SK-N-SH (cell line): ENCODE data around the gene ZNF407. TPM values are rescaled to one million over a fixed set of nuclear protein-coding genes. Genes with fewer than 3 reads are reported as not detected.

Experiments used
- CTCF ChIA-PET: fragments of 300-600, 350-600 bp; formaldehyde crosslinking; extraction: SDS; loops from one replicate; lab custom pipeline; 2021; lab: Yijun Ruan, JAX
- POLR2A ChIA-PET: fragments of 350-600 bp; sonication (Branson Sonifier 250); formaldehyde crosslinking; extraction: SDS; loops from one replicate; lab custom pipeline; 2020; ENCODE audit warnings: antibody characterized with exemption, inconsistent platforms; lab: Yijun Ruan, JAX
- DNase-seq: peaks from one replicate; pipeline ENCODE4 v3.0.0; 2012
- H2AFZ ChIP-seq: fragments of 200-600 bp; sonication (generic); 2 replicates; pipeline ENCODE4 v1.8.1; 2016; ENCODE audit warnings: antibody characterized with exemption, mild to moderate bottlenecking, low read depth
- H3F3A ChIP-seq: fragments of 200-600 bp; sonication (generic); replicated peaks from 2 replicates; pipeline ENCODE3; 2016; ENCODE audit warnings: antibody characterized with exemption, mild to moderate bottlenecking; ENCODE audit not compliant: insufficient read depth
- H3K27ac ChIP-seq, 2 experiments: fragments of 200-500 bp in 1 of 2; fragments of 200-600 bp in 1 of 2; sonication (Bioruptor generic) in 1 of 2; sonication (generic), shearing (Covaris generic) in 1 of 2; 2 replicates each; pipeline versions ENCODE4 v1.5.1 to v1.6.1; 2014 to 2016; ENCODE audit warnings: low read depth in 2 of 2, inconsistent platforms in 1 of 2, low read length in 1 of 2, mild to moderate bottlenecking in 1 of 2, mixed read lengths in 1 of 2
- H3K27me3 ChIP-seq: fragments of 200-600 bp; sonication (generic), shearing (Covaris generic); 2 replicates; pipeline ENCODE4 v1.6.1; 2016; ENCODE audit warnings: mixed run types; ENCODE audit not compliant: insufficient read depth
- H3K36me3 ChIP-seq, 2 experiments: fragments of 200-500 bp in 1 of 2; fragments of 200-600 bp in 1 of 2; sonication (Bioruptor generic) in 1 of 2; sonication (generic) in 1 of 2; replicated peaks in 1 of 2; 2 replicates each; pipeline versions ENCODE3 to v1.5.1; 2014 to 2016; ENCODE audit warnings: low read length in 1 of 2, mild to moderate bottlenecking in 1 of 2; ENCODE audit not compliant: insufficient read depth in 2 of 2, control insufficient read depth in 1 of 2
- H3K4me1 ChIP-seq, 2 experiments: fragments of 200-500 bp in 1 of 2; fragments of 200-600 bp in 1 of 2; sonication (Bioruptor generic) in 1 of 2; sonication (generic), shearing (Covaris generic) in 1 of 2; 2 replicates each; pipeline versions ENCODE4 v1.5.1 to v1.6.1; 2014 to 2016; ENCODE audit warnings: low read depth in 1 of 2, low read length in 1 of 2, mixed run types in 1 of 2; ENCODE audit not compliant: insufficient read depth in 2 of 2, control insufficient read depth in 1 of 2
- H3K4me2 ChIP-seq: fragments of 200-600 bp; sonication (generic), shearing (Covaris generic); 2 replicates; pipeline ENCODE4 v1.6.1; 2017; ENCODE audit warnings: mixed run types
- H3K4me3 ChIP-seq, 2 experiments: fragments of 200-500 bp in 1 of 2; fragments of 200-600 bp in 1 of 2; sonication (Bioruptor generic) in 1 of 2; sonication (generic), shearing (Covaris generic) in 1 of 2; 2 replicates each; pipeline versions ENCODE4 v1.5.1 to v1.8.1; 2014 to 2016; ENCODE audit warnings: low read depth in 2 of 2, inconsistent platforms in 1 of 2, low read length in 1 of 2, mild to moderate bottlenecking in 1 of 2, mixed read lengths in 1 of 2, moderate library complexity in 1 of 2
- H3K79me2 ChIP-seq: fragments of 200-600 bp; sonication (generic); 2 replicates; pipeline ENCODE4 v1.8.1; 2017; ENCODE audit warnings: mild to moderate bottlenecking; ENCODE audit not compliant: insufficient read depth
- H3K9ac ChIP-seq: fragments of 200-600 bp; sonication (generic); 2 replicates; pipeline ENCODE4 v1.6.1; 2017; ENCODE audit warnings: mixed run types
- H3K9me2 ChIP-seq: fragments of 200-600 bp; sonication (generic); 2 replicates; pipeline ENCODE4 v1.6.1; 2017; ENCODE audit warnings: mixed run types
- H3K9me3 ChIP-seq: fragments of 200-600 bp; sonication (generic); 2 replicates; pipeline ENCODE4 v1.6.1; 2017; ENCODE audit warnings: mixed run types, mild to moderate bottlenecking, moderate library complexity
- H4K20me1 ChIP-seq: fragments of 200-600 bp; sonication (generic); 2 replicates; pipeline ENCODE4 v1.6.1; 2017; ENCODE audit warnings: mild to moderate bottlenecking, mixed run types; ENCODE audit not compliant: insufficient read depth
- CHD2 ChIP-seq: fragments of 150-350 bp; IDR thresholded peaks from 2 replicates; pipeline ENCODE4 v1.6.1; 2018; ENCODE audit warnings: low read length; ENCODE audit not compliant: partially characterized antibody
- CTCF ChIP-seq: fragments of 200-600 bp; sonication (generic); IDR thresholded peaks from 2 replicates; pipeline ENCODE4 v1.6.1; 2017; ENCODE audit warnings: antibody characterized with exemption, mild to moderate bottlenecking, moderate library complexity
- FOXM1 ChIP-seq: IDR thresholded peaks from 2 replicates; pipeline ENCODE4 v1.4.0; 2012; ENCODE audit warnings: low read depth, mild to moderate bottlenecking
- GABPA ChIP-seq: IDR thresholded peaks from 2 replicates; pipeline ENCODE4 v1.4.0; 2012; ENCODE audit warnings: low read depth, mild to moderate bottlenecking
- GATA2 ChIP-seq: sonication (generic); formaldehyde crosslinking; IDR thresholded peaks from 2 replicates; pipeline ENCODE4 v1.5.0; 2020; ENCODE audit warnings: mild to moderate bottlenecking, missing genetic modification reagents
- MEF2A ChIP-seq: IDR thresholded peaks from 2 replicates; pipeline ENCODE4 v1.4.0; 2012; ENCODE audit warnings: low read depth, borderline replicate concordance
- MXI1 ChIP-seq: IDR thresholded peaks from 2 replicates; pipeline ENCODE4 v1.6.1; 2012; ENCODE audit warnings: mild to moderate bottlenecking, low read depth, low read length, improper control_type of control experiment
- NFIC ChIP-seq: IDR thresholded peaks from 2 replicates; pipeline ENCODE4 v1.4.0; 2012; ENCODE audit warnings: borderline replicate concordance
- POLR2AphosphoS5 ChIP-seq: IDR thresholded peaks from 2 replicates; pipeline ENCODE4 v1.6.1; 2012; ENCODE audit warnings: low read depth, low read length
- REST ChIP-seq: IDR thresholded peaks from 2 replicates; pipeline ENCODE4 v1.6.1; 2012; ENCODE audit warnings: mild to moderate bottlenecking, low read depth, low read length, moderate library complexity
- SMC3 ChIP-seq: IDR thresholded peaks from 2 replicates; pipeline ENCODE4 v1.6.1; 2012; ENCODE audit warnings: low read depth, low read length, improper control_type of control experiment
- TEAD4 ChIP-seq: IDR thresholded peaks from 2 replicates; pipeline ENCODE4 v1.4.0; 2012; ENCODE audit warnings: mild to moderate bottlenecking, borderline replicate concordance; ENCODE audit not compliant: insufficient read depth
- USF1 ChIP-seq: IDR thresholded peaks from 2 replicates; pipeline ENCODE4 v1.4.0; 2012; ENCODE audit warnings: low read depth, borderline replicate concordance
- USF2 ChIP-seq: fragments of 150-350 bp; IDR thresholded peaks from 2 replicates; pipeline ENCODE4 v1.6.1; 2017; ENCODE audit warnings: antibody characterized with exemption, low read length, low read depth, borderline replicate concordance
- YY1 ChIP-seq: IDR thresholded peaks from 2 replicates; pipeline ENCODE4 v1.4.0; 2012; ENCODE audit warnings: low read depth, mild to moderate bottlenecking
- WGBS: methylation state at CpG from one replicate; pipeline ENCODE4 v1.1.6; 2017; ENCODE audit warnings: low lambda C conversion rate; 5-methylcytosine and 5-hydroxymethylcytosine counted together
- polyA plus RNA-seq, 3 experiments: library from polyadenylated mRNA; depleted of rRNA; stranded (reverse); fragments of >200 nt; gene quantifications; 2 replicates each; pipeline ENCODE4 v1.2.3, GENCODE V29; 2012

The ZNF407 gene
- polyA plus RNA-seq, 1 of the 3 experiments (the other 2 are of a cell fraction), result 2.6 TPM

GRCh38 chr18:74788657-74789056 lies 191.0 kb downstream of the ZNF407 start:
- H3F3A ChIP-seq, result peaks cover 4% of the 10 kb centered on the region
- 48% methylated on average over 2 of the region's 2 CpGs for WGBS
- no peaks in the 10 kb centered on the region for H3K79me2 ChIP-seq
- no peak overlapping the region for H3K27ac ChIP-seq
- no peak for TF ChIP-seq TEAD4
- TF ChIP-seq GABPA, result no peak
- no peak for TF ChIP-seq GATA2 (CRISPR knock-in tag)
- no peak for TF ChIP-seq MEF2A
- DNase-seq, result no peak
- POLR2A ChIA-PET, result no interaction called here
- H3K4me1 ChIP-seq, result peaks cover 0 to 3% of the 10 kb centered on the region in 2 experiments; a peak in 2 of 4 replicates
- H3K9ac ChIP-seq, result no peak overlapping the region
- CTCF ChIA-PET, result no interaction called here
- H3K9me2 ChIP-seq, result no peaks in the 10 kb centered on the region
- H3K36me3 ChIP-seq, result peaks cover 0 to 8% of the 10 kb centered on the region in 2 experiments
- H4K20me1 ChIP-seq, result no peaks in the 10 kb centered on the region
- H2AFZ ChIP-seq, result no peak overlapping the region
- no peak overlapping the region for H3K4me2 ChIP-seq
- no peak overlapping the region for H3K4me3 ChIP-seq
- H3K27me3 ChIP-seq, result no peaks in the 10 kb centered on the region
- H3K9me3 ChIP-seq, result no peaks in the 10 kb centered on the region; the same call in 1 of the 2 replicates

- 92% methylated on average over 8 of the region's 8 CpGs for WGBS
- no peak for TF ChIP-seq SMC3
- no peak for TF ChIP-seq NFIC
- no peak for TF ChIP-seq YY1
- no peak for TF ChIP-seq FOXM1
- TF ChIP-seq USF1, result no peak
- TF ChIP-seq MEF2A, result no peak
- TF ChIP-seq REST, result no peak
- TF ChIP-seq CHD2, result no peak
- TF ChIP-seq USF2, result no peak
- no peak for TF ChIP-seq POLR2AphosphoS5
- TF ChIP-seq CTCF, result no peak
- no peak for TF ChIP-seq MXI1
- POLR2A ChIA-PET, result no interaction called here
These were observed 191.4 kb downstream of the ZNF407 start for GRCh38 chr18:74789078-74789477.

More at GRCh38 chr18:74789078-74789477, 191.4 kb downstream of the ZNF407 start:
- no peak overlapping the region for H3K27ac ChIP-seq
- H3F3A ChIP-seq, result no peaks in the 10 kb centered on the region
- no peaks in the 10 kb centered on the region for H3K27me3 ChIP-seq
- no peak overlapping the region for H3K4me3 ChIP-seq
- H3K36me3 ChIP-seq, result peaks cover 0 to 8% of the 10 kb centered on the region in 2 experiments
- H3K9ac ChIP-seq, result no peak overlapping the region
- no peaks in the 10 kb centered on the region for H3K9me2 ChIP-seq
- DNase-seq, result no peak
- H3K9me3 ChIP-seq, result no peaks in the 10 kb centered on the region; the same call in 1 of the 2 replicates
- H3K4me2 ChIP-seq, result no peak overlapping the region
- peaks cover 0 to 3% of the 10 kb centered on the region in 2 experiments; a peak in 2 of 4 replicates for H3K4me1 ChIP-seq
- no peaks in the 10 kb centered on the region for H4K20me1 ChIP-seq
- no peaks in the 10 kb centered on the region for H3K79me2 ChIP-seq
- H2AFZ ChIP-seq, result no peak overlapping the region
- CTCF ChIA-PET, result no interaction called here
